Calu3 (cell line): ENCODE measurements around the gene MRPL37. TPM values are rescaled to one million over a fixed set of nuclear protein-coding genes. Genes with fewer than 3 reads are reported as not detected.
A peak's percentile ranks its signal among the peaks of the same experiment; 100 is the strongest.

Source experiments
- BruUV-seq: library from RNA; stranded (reverse); fragments of 400-500 nt; replicated peaks from 2 replicates; lab custom pipeline; 2021; lab: Mats Ljungman, UMichigan
- CTCF ChIA-PET: fragments of 300-600 bp; sonication (Branson Sonifier 250); formaldehyde crosslinking; loops from one replicate; lab custom pipeline; 2022; ENCODE audit warnings: antibody characterized with exemption; lab: Charles Lee
- DNase-seq: peaks from one replicate; pipeline ENCODE4 v3.0.0; 2022
- H3K27ac Mint-ChIP-seq: one replicate; pipeline ENCODE4 v1.8.0; 2022; ENCODE audit warnings: mixed read lengths; ENCODE audit not compliant: unreplicated experiment
- H3K27me3 Mint-ChIP-seq: one replicate; pipeline ENCODE4 v1.8.0; 2022; ENCODE audit warnings: mixed read lengths; ENCODE audit not compliant: unreplicated experiment
- H3K36me3 Mint-ChIP-seq: one replicate; pipeline ENCODE4 v1.8.0; 2022; ENCODE audit warnings: mild to moderate bottlenecking, moderate library complexity, mixed read lengths; ENCODE audit not compliant: insufficient read depth, unreplicated experiment
- H3K4me1 Mint-ChIP-seq: one replicate; pipeline ENCODE4 v1.8.0; 2022; ENCODE audit warnings: mild to moderate bottlenecking, low read depth, mixed read lengths; ENCODE audit not compliant: unreplicated experiment
- H3K4me3 Mint-ChIP-seq: one replicate; pipeline ENCODE4 v1.8.0; 2022; ENCODE audit warnings: mild to moderate bottlenecking, low read depth, moderate library complexity, mixed read lengths; ENCODE audit not compliant: unreplicated experiment
- H3K9me3 Mint-ChIP-seq: one replicate; pipeline ENCODE4 v1.8.0; 2022; ENCODE audit warnings: low read depth, mixed read lengths; ENCODE audit not compliant: unreplicated experiment
- intact Hi-C: fragments of 100-400 bp; cut with micrococcal nuclease; formaldehyde crosslinking; loops from one replicate; pipeline ENCODE4 v1.10.0; 2022; ENCODE audit not compliant: unreplicated experiment
- total RNA-seq: library from RNA; stranded (reverse); gene quantifications from 2 replicates; pipeline ENCODE4 v1.2.3, GENCODE V29; 2022
- TF ChIP-seq, protein P1 (sequence below): fragments of 200-600 bp; IDR thresholded peaks from one replicate; pipeline ENCODE4 v1.8.0; 2022; ENCODE audit warnings: antibody characterized with exemption; ENCODE audit not compliant: unreplicated experiment

The MRPL37 gene
- total RNA-seq, 1 experiment from 2014 or later, result 105 TPM

DNA sequence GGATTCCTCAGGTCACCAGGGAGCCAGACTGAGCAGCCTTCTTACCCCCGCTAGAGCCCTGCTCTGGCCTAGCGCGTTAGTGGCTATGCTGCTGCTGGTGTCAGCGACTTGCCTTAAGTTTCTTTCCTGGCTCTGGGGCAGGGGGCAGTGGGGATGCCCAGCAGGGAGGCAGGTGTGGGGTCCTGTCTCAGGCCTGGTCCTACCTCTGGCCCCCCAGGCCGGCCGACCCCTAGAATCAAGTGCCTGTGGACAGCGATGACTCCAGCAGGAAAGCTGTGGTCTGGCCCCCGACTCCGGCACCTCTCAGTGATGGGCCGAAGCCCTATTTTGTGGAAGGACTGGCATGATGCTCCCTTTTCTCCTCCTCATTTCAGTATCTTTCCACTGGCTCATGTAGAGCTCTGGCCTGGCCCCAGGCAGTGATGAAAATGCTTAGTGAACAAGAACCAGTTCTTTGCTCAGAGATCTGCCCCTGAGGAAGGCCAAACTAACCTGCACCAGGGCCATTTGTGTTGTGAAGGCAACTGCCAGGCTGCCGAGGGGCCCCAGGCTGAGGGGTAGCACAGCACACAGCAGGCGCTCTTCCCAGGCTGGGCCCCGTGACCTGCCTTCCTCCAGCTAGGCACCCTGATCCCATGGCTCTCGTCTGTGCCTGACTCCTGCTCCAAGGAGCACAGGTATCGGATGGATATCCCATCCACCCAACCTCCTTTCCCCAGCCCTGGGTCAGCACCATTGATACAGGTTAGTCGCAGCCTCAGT is 23.7 kb downstream of the MRPL37 start:
- Mint-ChIP-seq H3K4me3 (no peak overlapping the region), H3K4me1 (no peaks in the 10 kb centered on the region), H3K9me3 (no peaks in the 10 kb centered on the region), H3K27ac (no peak overlapping the region), H3K36me3 (peaks cover 27% of the 10 kb centered on the region), H3K27me3 (no peaks in the 10 kb centered on the region)
- BruUV-seq, result no TSS peak
- DNase-seq, result no peak
- intact Hi-C loops, result no loop called here
- CTCF ChIA-PET, result interaction anchor here (0.6 kb wide), 1 partner anchor 1539 kb away, joined by 7 read pairs; no protein-coding TSS in a partner anchor
- TF ChIP-seq, protein P1, sequence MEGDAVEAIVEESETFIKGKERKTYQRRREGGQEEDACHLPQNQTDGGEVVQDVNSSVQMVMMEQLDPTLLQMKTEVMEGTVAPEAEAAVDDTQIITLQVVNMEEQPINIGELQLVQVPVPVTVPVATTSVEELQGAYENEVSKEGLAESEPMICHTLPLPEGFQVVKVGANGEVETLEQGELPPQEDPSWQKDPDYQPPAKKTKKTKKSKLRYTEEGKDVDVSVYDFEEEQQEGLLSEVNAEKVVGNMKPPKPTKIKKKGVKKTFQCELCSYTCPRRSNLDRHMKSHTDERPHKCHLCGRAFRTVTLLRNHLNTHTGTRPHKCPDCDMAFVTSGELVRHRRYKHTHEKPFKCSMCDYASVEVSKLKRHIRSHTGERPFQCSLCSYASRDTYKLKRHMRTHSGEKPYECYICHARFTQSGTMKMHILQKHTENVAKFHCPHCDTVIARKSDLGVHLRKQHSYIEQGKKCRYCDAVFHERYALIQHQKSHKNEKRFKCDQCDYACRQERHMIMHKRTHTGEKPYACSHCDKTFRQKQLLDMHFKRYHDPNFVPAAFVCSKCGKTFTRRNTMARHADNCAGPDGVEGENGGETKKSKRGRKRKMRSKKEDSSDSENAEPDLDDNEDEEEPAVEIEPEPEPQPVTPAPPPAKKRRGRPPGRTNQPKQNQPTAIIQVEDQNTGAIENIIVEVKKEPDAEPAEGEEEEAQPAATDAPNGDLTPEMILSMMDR, result no peak

DNA sequence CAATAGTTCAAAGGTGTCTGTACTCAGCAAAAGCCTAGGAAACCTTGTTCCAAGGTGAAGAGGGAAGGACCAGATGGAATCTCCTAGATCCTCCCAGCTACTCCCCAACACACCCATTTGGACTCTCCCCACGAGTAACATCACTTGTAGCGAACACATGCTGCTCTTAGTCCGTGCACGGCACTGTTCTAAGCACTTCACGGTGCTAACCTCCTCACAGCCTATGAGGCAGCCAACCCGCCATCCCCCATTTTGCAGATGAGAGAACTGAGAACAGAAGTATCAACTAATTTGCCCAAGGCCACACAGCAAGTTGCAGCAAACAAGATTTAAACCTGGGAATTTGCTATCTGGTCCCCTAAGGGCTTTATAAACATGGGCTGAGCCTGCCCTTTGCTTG is 24.3 kb downstream of the MRPL37 start:
- BruUV-seq, result no TSS peak
- Mint-ChIP-seq H3K4me1 (no peaks in the 10 kb centered on the region), H3K9me3 (no peaks in the 10 kb centered on the region), H3K27me3 (no peaks in the 10 kb centered on the region), H3K27ac (no peak overlapping the region), H3K36me3 (peaks cover 21% of the 10 kb centered on the region), H3K4me3 (no peak overlapping the region)
- CTCF ChIA-PET, result interaction anchor here (0.6 kb wide), 1 partner anchor 1539 kb away, joined by 7 read pairs; no protein-coding TSS in a partner anchor
- no peak for DNase-seq
- TF ChIP-seq, protein P1, result no peak
- intact Hi-C loops, result no loop called here

DNA sequence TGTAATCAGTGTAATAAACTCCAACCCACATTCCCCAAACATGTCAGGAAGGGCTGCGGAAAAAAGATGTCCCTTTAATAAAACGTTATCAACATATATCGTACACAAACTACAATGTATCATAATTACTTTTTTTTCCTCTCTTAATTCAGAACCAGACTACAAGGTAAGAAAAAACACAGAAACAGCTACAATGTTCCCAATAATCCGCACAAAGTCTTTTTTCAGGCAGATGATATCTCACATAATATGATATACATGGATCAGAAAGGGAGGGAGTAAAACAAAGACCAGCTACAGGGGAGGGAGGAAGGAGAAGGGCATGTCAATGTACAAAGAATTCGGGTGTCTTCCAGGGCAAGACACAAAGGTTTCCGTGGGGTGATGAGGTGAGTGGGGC is 25.4 kb downstream of the MRPL37 start:
- CTCF ChIA-PET, result no interaction called here
- intact Hi-C loops, result no loop called here
- no peak for DNase-seq
- peaks cover 14% of the 10 kb centered on the region for H3K36me3 Mint-ChIP-seq
- no TSS peak for BruUV-seq
- H3K4me1 Mint-ChIP-seq, result no peaks in the 10 kb centered on the region
- TF ChIP-seq, protein P1, result no peak
- no peaks in the 10 kb centered on the region for H3K9me3 Mint-ChIP-seq
- no peak overlapping the region for H3K4me3 Mint-ChIP-seq
- peak overlapping the region; percentile 51 for H3K27ac Mint-ChIP-seq
- H3K27me3 Mint-ChIP-seq, result no peaks in the 10 kb centered on the region

DNA sequence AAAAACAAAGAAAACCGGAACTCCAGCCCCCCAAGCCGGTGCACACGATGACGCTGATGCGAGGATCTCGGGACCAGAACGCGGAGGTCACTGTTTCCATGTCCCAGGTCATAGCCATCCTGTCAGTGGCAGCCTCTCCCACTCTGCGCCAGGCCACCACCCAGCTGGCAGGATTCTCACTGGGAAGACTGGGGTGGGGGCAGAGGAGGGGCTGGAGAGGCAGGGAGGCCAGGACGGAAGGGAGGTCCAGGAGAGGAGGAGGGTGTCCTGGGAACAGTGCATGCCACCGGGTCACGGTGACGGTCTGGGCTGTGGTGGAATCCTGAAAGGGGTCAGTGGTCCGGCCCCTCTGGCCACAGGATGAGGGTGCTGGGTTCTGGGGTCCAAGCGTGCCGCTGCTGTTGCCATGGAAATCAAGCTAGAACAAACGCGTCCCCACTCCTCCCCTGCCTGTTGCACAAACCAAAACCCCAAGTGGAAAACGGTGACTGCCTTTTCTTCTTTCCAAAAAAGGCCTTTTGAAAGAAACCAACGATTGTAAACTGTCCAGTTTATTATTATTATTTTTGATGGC is 26.1 kb downstream of the MRPL37 start:
- TF ChIP-seq, protein P1, result no peak
- Mint-ChIP-seq H3K9me3 (no peaks in the 10 kb centered on the region), H3K4me1 (no peaks in the 10 kb centered on the region), H3K4me3 (no peak overlapping the region), H3K36me3 (peaks cover 14% of the 10 kb centered on the region), H3K27me3 (no peaks in the 10 kb centered on the region), H3K27ac (no peak overlapping the region)
- BruUV-seq, result no TSS peak
- DNase-seq, result no peak
- CTCF ChIA-PET, result interaction anchor here (0.7 kb wide), 1 partner anchor 221 kb away, joined by 4 read pairs; no protein-coding TSS in a partner anchor
- intact Hi-C loops, result no loop called here
